ENCODE results near the gene SPAG16.
A peak's percentile ranks its signal among the peaks of the same experiment; 100 is the strongest.

The SPAG16 gene

GRCh38 chr2:214156971-214157370 is 872.7 kb downstream of the SPAG16 start:
- DNase-seq (ENCODE audit: low read depth): no peak
- TF ChIP-seq CTCF (IDR thresholded peaks at IDR 0.05; ENCODE audit: low read depth, low read length, missing control alignments): no peak
- no peak overlapping the region for H3K4me3 ChIP-seq (ENCODE audit: low read depth, low read length)
- in situ Hi-C loops (cut with HindIII; ENCODE audit: low sequenced_read_pairs): no loop called here

GRCh38 chr2:214158851-214159250 is 874.6 kb downstream of the SPAG16 start:
- in situ Hi-C loops (cut with HindIII; ENCODE audit: low sequenced_read_pairs): no loop called here
- H3K4me3 ChIP-seq (ENCODE audit: low read depth, low read length): no peak overlapping the region
- no peak for DNase-seq (ENCODE audit: low read depth)
- TF ChIP-seq CTCF (IDR thresholded peaks at IDR 0.05; ENCODE audit: low read depth, low read length, missing control alignments): no peak

- TF ChIP-seq CTCF (IDR thresholded peaks at IDR 0.05; ENCODE audit: low read depth, low read length, missing control alignments): no peak
- no peak for DNase-seq (ENCODE audit: low read depth)
- in situ Hi-C loops (cut with HindIII; ENCODE audit: low sequenced_read_pairs): no loop called here
- no peak overlapping the region for H3K4me3 ChIP-seq (ENCODE audit: low read depth, low read length)
Measured at GRCh38 chr2:214169281-214169680, 885.0 kb downstream of the SPAG16 start.

- peak; percentile 69 for DNase-seq (ENCODE audit: low read depth)
- no peak for TF ChIP-seq CTCF (IDR thresholded peaks at IDR 0.05; ENCODE audit: low read depth, low read length, missing control alignments)
- in situ Hi-C loops (cut with HindIII; ENCODE audit: low sequenced_read_pairs): no loop called here
- H3K4me3 ChIP-seq (ENCODE audit: low read depth, low read length): no peak overlapping the region
Measured at GRCh38 chr2:214169736-214170135, 885.5 kb downstream of the SPAG16 start.

GRCh38 chr2:214174563-214174962 is 890.3 kb downstream of the SPAG16 start:
- DNase-seq (ENCODE audit: low read depth): no peak
- H3K4me3 ChIP-seq (ENCODE audit: low read depth, low read length): no peak overlapping the region
- in situ Hi-C loops (cut with HindIII; ENCODE audit: low sequenced_read_pairs): no loop called here
- TF ChIP-seq CTCF (IDR thresholded peaks at IDR 0.05; ENCODE audit: low read depth, low read length, missing control alignments): no peak

- no peak overlapping the region for H3K4me3 ChIP-seq (ENCODE audit: low read depth, low read length)
- no peak for DNase-seq (ENCODE audit: low read depth)
- in situ Hi-C loops (cut with HindIII; ENCODE audit: low sequenced_read_pairs): no loop called here
- no peak for TF ChIP-seq CTCF (IDR thresholded peaks at IDR 0.05; ENCODE audit: low read depth, low read length, missing control alignments)
Measured at GRCh38 chr2:214180071-214180470, 895.8 kb downstream of the SPAG16 start.

GRCh38 chr2:214180686-214181085 is 896.4 kb downstream of the SPAG16 start:
- in situ Hi-C loops (cut with HindIII; ENCODE audit: low sequenced_read_pairs): no loop called here
- H3K4me3 ChIP-seq (ENCODE audit: low read depth, low read length): no peak overlapping the region
- TF ChIP-seq CTCF (IDR thresholded peaks at IDR 0.05; ENCODE audit: low read depth, low read length, missing control alignments): no peak
- no peak for DNase-seq (ENCODE audit: low read depth)

Data from astrocyte of the cerebellum (primary cell).